ENCODE results near the gene DHX29. TPM values are rescaled to one million over a fixed set of nuclear protein-coding genes. Genes with fewer than 3 reads are reported as not detected.
A peak's percentile ranks its signal among the peaks of the same experiment; 100 is the strongest.
"Not testable (repeated sequence)": the region's sequence is repeated elsewhere in the genome, so short reads cannot be mapped to it uniquely, and the experiment has no call there.

The DHX29 gene
- total and polyA plus RNA-seq, 2 donors = 12.5 to 20.8 TPM

DNA sequence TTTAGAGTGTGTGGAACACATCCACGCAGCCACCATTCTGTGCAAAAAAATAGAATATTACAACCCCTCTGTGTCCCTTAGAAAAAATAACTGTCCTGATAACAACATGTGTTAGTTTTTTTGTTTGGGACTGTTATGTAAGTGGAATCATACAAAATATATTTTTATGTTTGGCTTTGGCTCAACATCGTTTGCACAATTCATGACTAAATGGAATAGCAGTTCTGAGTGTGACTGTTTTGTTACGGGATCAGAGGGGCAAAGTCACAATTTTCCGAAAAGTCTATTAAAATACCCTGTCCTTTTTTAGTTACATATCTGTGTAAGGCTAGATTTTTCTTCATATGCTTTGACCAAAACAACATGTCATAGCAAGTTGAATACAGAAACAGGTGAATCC, 13.1 kb upstream of the DHX29 start:
- Histone ChIP-seq H3K27ac (ENCODE audit: low read depth in 1 of 2, low read length in 1 of 2) (no peak overlapping the region), H3K27me3 (ENCODE audit: control insufficient read depth in 2 of 2, insufficient read depth in 1 of 2, low read length in 1 of 2) (no peaks in the 10 kb centered on the region), H3K9me3 (ENCODE audit: control insufficient read depth in 2 of 2, insufficient read depth in 1 of 2, low read length in 1 of 2) (no peaks in the 10 kb centered on the region), H3K4me1 (ENCODE audit: control insufficient read depth in 2 of 2, insufficient read depth in 2 of 2, low read length in 2 of 2) (no peaks in the 10 kb centered on the region), H3K36me3 (ENCODE audit: control insufficient read depth in 2 of 2, insufficient read depth in 2 of 2, low read length in 1 of 2) (peaks cover 3% of the 10 kb centered on the region in 2 donors), H3K4me3 (ENCODE audit: low read length in 2 of 2) (no peak overlapping the region)
- WGBS = 95% methylated on average over 4 of the region's 4 CpGs
- no peak for DNase-seq (ENCODE audit: low read depth in 6 of 9, low spot score in 9 of 9)

DNA sequence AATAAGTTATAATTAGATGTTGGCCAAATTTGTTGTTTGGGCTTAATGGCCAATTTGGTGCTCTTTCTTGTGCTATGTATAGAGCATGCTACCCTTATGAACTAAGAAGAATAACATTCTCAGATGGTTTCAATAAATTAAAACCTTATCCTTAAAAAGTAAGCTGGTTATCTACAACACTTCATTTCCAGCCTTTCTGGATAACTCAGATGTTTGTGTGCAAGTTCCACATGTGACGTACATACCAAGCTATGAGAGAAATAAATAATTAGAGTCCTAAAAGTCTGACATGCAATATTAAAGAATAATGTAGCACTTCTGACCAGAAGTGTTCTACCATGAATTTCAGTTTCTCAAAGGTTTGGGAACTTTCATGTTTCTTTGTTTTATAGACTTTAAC, 12.0 kb upstream of the DHX29 start:
- Histone ChIP-seq H3K4me1 (ENCODE audit: control insufficient read depth in 2 of 2, insufficient read depth in 2 of 2, low read length in 2 of 2) (peaks cover 0 to 4% of the 10 kb centered on the region in 2 donors), H3K9me3 (ENCODE audit: control insufficient read depth in 2 of 2, insufficient read depth in 1 of 2, low read length in 1 of 2) (no peaks in the 10 kb centered on the region), H3K27ac (ENCODE audit: low read depth in 1 of 2, low read length in 1 of 2) (no peak overlapping the region), H3K36me3 (ENCODE audit: control insufficient read depth in 2 of 2, insufficient read depth in 2 of 2, low read length in 1 of 2) (peaks cover 0 to 3% of the 10 kb centered on the region in 2 donors), H3K4me3 (ENCODE audit: low read length in 2 of 2) (no peak overlapping the region), H3K27me3 (ENCODE audit: control insufficient read depth in 2 of 2, insufficient read depth in 1 of 2, low read length in 1 of 2) (no peaks in the 10 kb centered on the region)
- no peak for DNase-seq (ENCODE audit: low read depth in 6 of 9, low spot score in 9 of 9)
- 100% methylated on average over 1 of the region's 1 CpG for WGBS

DNA sequence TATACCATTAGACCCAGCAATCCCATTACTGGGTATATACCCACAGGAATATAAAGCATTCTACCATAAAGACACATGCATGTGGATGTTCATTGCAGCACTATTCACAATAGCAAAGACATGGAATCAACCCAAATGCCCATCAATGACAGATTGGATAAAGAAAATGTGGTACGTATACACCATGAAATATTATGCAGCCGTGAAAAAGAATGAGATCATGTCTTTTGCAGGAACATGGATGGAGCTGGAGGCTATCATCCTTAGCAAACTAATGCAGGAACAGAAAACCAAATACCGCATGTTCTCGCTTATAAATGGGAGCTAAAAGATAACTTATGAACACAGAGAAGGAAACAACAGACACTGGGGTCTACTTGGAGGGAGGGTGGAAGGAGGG, 10.7 kb upstream of the DHX29 start:
- not testable (repeated sequence) for H3K27me3 ChIP-seq (ENCODE audit: control insufficient read depth in 2 of 2, insufficient read depth in 1 of 2, low read length in 1 of 2); H3K4me3 ChIP-seq (ENCODE audit: low read length in 2 of 2); H3K9me3 ChIP-seq (ENCODE audit: control insufficient read depth in 2 of 2, insufficient read depth in 1 of 2, low read length in 1 of 2); DNase-seq (ENCODE audit: low read depth in 6 of 9, low spot score in 9 of 9); H3K4me1 ChIP-seq (ENCODE audit: control insufficient read depth in 2 of 2, insufficient read depth in 2 of 2, low read length in 2 of 2); H3K27ac ChIP-seq (ENCODE audit: low read depth in 1 of 2, low read length in 1 of 2); H3K36me3 ChIP-seq (ENCODE audit: control insufficient read depth in 2 of 2, insufficient read depth in 2 of 2, low read length in 1 of 2)
- 99% methylated on average over 4 of the region's 4 CpGs for whole genome bisulfite sequencing

DNA sequence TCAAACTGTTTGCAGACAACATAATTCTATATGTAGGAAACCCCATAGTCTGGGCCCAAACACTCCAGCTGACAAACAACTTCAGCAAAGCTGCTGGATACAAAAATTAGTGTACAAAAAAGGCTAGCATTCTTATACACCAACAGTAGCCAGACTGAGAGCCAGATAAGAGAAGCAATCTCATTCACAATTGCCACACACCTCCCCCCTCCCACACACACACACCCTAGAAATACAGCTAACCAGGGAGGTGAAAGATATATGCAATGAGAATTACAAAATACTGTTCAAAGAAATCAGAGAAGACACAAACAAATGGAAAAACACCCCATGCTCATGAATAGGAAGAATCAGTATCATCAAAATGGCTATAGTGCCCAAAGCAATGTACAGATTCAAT, 9.3 kb upstream of the DHX29 start:
- Histone ChIP-seq H3K36me3 (ENCODE audit: control insufficient read depth in 2 of 2, insufficient read depth in 2 of 2, low read length in 1 of 2) (no peaks in the 10 kb centered on the region), H3K4me3 (ENCODE audit: low read length in 2 of 2) (no peak overlapping the region), H3K27me3 (ENCODE audit: control insufficient read depth in 2 of 2, insufficient read depth in 1 of 2, low read length in 1 of 2) (no peaks in the 10 kb centered on the region), H3K27ac (ENCODE audit: low read depth in 1 of 2, low read length in 1 of 2) (no peak overlapping the region), H3K9me3 (ENCODE audit: control insufficient read depth in 2 of 2, insufficient read depth in 1 of 2, low read length in 1 of 2) (no peaks in the 10 kb centered on the region), H3K4me1 (ENCODE audit: control insufficient read depth in 2 of 2, insufficient read depth in 2 of 2, low read length in 2 of 2) (peaks cover 0 to 8% of the 10 kb centered on the region in 2 donors)
- DNase-seq (ENCODE audit: low read depth in 6 of 9, low spot score in 9 of 9) = no peak

DNA sequence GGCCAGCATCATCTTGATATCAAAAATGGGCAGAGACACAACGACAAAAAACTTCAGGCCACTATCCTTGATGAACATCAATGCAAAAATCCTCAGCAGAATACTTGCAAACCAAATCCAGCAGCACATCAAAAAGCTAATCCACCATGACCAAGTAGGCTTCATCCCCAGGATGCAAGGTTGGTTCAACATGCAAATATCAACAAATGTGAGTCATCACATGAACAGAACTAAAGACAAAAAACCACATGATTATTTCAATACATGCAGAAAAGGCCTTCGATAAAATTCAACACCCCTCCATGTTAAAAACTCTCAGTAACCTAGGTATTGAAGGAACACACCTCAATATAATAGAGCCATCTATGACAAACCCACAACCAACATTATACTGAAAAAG, 8.8 kb upstream of the DHX29 start:
- no peak for DNase-seq (ENCODE audit: low read depth in 6 of 9, low spot score in 9 of 9)
- Histone ChIP-seq H3K27ac (ENCODE audit: low read depth in 1 of 2, low read length in 1 of 2) (no peak overlapping the region), H3K36me3 (ENCODE audit: control insufficient read depth in 2 of 2, insufficient read depth in 2 of 2, low read length in 1 of 2) (no peaks in the 10 kb centered on the region), H3K4me1 (ENCODE audit: control insufficient read depth in 2 of 2, insufficient read depth in 2 of 2, low read length in 2 of 2) (peaks cover 0 to 8% of the 10 kb centered on the region in 2 donors), H3K9me3 (ENCODE audit: control insufficient read depth in 2 of 2, insufficient read depth in 1 of 2, low read length in 1 of 2) (no peaks in the 10 kb centered on the region), H3K4me3 (ENCODE audit: low read length in 2 of 2) (no peak overlapping the region), H3K27me3 (ENCODE audit: control insufficient read depth in 2 of 2, insufficient read depth in 1 of 2, low read length in 1 of 2) (no peaks in the 10 kb centered on the region)
- over 99% methylated on average over 2 of the region's 2 CpGs for WGBS

DNA sequence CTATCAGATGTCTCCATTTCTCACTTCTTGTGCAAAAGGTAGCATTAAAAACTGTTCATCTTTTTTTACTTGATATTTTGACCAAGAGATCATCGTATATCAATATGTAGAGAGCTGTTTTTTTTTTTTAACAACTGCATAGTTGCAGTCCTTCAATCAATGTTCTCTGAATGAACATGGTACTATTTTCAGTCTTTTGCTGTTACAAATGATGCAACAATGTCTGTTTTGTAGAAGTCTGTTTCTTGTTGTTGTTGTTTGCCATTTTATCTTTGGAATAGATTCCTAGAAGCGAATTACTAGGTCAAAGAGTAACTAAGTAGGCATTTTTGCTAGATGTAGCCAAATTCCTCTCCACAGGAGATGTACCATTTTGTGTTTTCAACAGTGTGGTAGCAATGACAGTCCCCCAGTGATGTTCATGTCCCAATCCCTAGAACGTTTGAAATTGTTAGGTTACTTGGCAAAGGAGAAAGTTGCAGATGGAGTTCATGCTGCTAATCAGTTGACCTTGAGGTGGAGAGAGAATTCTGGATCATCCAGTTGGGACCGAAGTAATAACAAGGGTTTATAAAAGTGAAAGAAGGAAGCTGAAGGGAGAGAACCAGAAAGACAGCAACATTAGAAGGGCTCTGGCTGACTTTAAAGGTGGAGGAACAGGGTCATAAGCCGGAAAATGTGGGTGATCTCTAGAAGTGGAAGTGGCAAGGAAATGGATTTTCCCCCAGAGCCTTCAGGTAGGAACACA, 6.5 kb upstream of the DHX29 start:
- Histone ChIP-seq H3K27ac (ENCODE audit: low read depth in 1 of 2, low read length in 1 of 2) (no peak overlapping the region), H3K36me3 (ENCODE audit: control insufficient read depth in 2 of 2, insufficient read depth in 2 of 2, low read length in 1 of 2) (peaks cover 0 to 4% of the 10 kb centered on the region in 2 donors), H3K9me3 (ENCODE audit: control insufficient read depth in 2 of 2, insufficient read depth in 1 of 2, low read length in 1 of 2) (no peaks in the 10 kb centered on the region), H3K4me3 (ENCODE audit: low read length in 2 of 2) (no peak overlapping the region), H3K4me1 (ENCODE audit: control insufficient read depth in 2 of 2, insufficient read depth in 2 of 2, low read length in 2 of 2) (peaks cover 5 to 8% of the 10 kb centered on the region in 2 donors), H3K27me3 (ENCODE audit: control insufficient read depth in 2 of 2, insufficient read depth in 1 of 2, low read length in 1 of 2) (no peaks in the 10 kb centered on the region)
- no peak for DNase-seq (ENCODE audit: low read depth in 6 of 9, low spot score in 9 of 9)
- WGBS = 94% methylated on average over 5 of the region's 5 CpGs

DNA sequence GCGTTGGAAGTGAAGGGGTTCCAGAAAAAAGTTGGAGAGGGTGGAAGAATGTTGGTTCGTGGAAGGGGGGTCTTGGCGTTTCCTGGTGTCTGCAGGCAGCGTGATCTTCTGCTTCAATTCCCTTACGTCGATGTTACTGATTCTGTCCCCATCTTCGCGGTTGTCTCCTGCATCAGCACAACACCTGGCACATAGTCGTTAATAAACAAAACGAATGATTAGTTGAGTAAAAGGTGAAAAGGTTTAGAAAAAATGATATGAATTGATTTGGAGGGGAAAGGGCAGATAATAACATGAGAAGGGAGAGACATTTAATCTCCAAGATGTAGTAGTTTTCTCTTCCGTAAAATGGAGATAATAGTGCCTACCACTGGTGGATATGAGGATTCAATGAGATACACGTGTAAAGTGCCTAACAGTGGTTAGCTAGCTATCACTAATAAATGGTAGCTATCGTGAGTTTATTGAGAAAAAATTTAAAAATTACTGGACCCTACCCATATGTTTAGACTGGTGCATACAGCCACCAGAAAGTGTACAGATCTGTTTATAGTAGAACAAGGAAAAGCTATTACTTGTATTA, 851 bp upstream of the DHX29 start:
- no peaks in the 10 kb centered on the region for H3K9me3 ChIP-seq (ENCODE audit: control insufficient read depth in 2 of 2, insufficient read depth in 1 of 2, low read length in 1 of 2)
- under 1% methylated on average over 13 of the region's 13 CpGs for WGBS
- DNase-seq (ENCODE audit: low read depth in 6 of 9, low spot score in 9 of 9) = peak in 4 of 9 donors; percentile 9 to 65 (median 42)

DNA sequence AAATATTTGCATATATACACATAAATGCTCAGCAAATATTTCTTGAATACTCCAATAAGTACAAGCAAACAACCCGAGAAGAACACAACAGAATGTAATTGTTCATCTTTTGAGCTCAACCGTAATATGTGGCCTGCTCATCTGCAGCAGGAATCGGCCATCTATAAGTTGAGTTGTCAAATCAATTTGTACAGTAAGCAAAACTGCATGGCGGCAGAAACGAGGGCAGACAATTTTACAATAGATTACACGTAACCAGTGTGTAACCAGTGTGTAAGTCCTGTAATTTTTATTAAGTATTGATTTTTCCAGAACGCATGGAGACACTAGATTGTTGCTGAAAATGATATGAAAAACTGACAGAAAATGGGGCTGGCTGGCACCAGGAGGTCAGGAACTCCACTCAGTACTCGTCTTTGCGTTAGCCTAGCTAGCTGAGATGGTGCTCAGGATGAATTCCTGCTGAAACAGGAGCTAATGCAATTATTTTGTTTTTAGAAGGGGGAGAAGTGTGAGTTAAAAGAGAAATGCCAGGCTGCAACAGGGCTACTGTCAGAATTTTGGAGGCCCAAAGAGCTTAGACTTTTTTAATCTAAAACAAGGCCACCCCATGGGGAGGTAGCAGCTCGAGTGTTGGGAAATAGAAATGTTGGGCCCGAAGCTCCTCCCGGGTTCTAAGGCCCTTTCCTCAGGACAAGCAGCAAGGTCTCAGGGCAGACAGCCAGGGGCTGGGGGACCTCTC, 682 bp downstream of the DHX29 start:
- WGBS = 38% methylated on average over 12 of the region's 12 CpGs

More for the DNA sequence above, 851 bp upstream of the DHX29 start:
- Histone ChIP-seq H3K27ac (ENCODE audit: low read depth in 1 of 2, low read length in 1 of 2) (peak overlapping the region; percentile 94 to 96), H3K4me1 (ENCODE audit: control insufficient read depth in 2 of 2, insufficient read depth in 2 of 2, low read length in 2 of 2) (peaks cover 5 to 13% of the 10 kb centered on the region in 2 donors), H3K4me3 (ENCODE audit: low read length in 2 of 2) (peak overlapping the region; percentile 78 to 87), H3K36me3 (ENCODE audit: control insufficient read depth in 2 of 2, insufficient read depth in 2 of 2, low read length in 1 of 2) (peaks cover 0 to 4% of the 10 kb centered on the region in 2 donors), H3K27me3 (ENCODE audit: control insufficient read depth in 2 of 2, insufficient read depth in 1 of 2, low read length in 1 of 2) (no peaks in the 10 kb centered on the region)

DNA sequence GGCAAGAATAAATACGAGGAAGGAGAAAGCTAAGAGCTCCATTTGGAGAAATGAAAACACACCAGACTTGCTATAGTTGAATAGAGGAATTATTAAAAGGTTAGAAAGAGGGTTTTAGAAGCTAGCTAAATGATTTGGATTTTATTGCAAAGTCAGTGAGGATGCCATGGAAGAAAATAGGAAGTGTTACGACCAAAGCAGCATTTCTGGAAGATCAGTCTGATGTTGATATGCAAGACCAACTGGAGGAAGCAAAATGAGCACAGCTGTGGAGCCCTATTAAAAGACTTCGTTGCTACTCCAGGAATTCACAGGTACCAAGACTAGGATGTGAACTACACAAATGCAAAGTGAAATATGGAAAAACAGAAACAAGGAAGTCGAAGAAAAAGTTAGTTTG, 2.1 kb downstream of the DHX29 start:
- no peak overlapping the region for H3K4me3 ChIP-seq (ENCODE audit: low read length in 2 of 2)
- DNase-seq (ENCODE audit: low read depth in 6 of 9, low spot score in 9 of 9) = no peak
- H3K27me3 ChIP-seq (ENCODE audit: control insufficient read depth in 2 of 2, insufficient read depth in 1 of 2, low read length in 1 of 2) = no peaks in the 10 kb centered on the region
- peaks cover 5 to 7% of the 10 kb centered on the region in 2 donors for H3K36me3 ChIP-seq (ENCODE audit: control insufficient read depth in 2 of 2, insufficient read depth in 2 of 2, low read length in 1 of 2)
- 68% methylated on average over 4 of the region's 4 CpGs for WGBS
- H3K4me1 ChIP-seq (ENCODE audit: control insufficient read depth in 2 of 2, insufficient read depth in 2 of 2, low read length in 2 of 2) = peaks cover 5 to 13% of the 10 kb centered on the region in 2 donors
- no peaks in the 10 kb centered on the region for H3K9me3 ChIP-seq (ENCODE audit: control insufficient read depth in 2 of 2, insufficient read depth in 1 of 2, low read length in 1 of 2)
- H3K27ac ChIP-seq (ENCODE audit: low read depth in 1 of 2, low read length in 1 of 2) = no peak overlapping the region

More for the DNA sequence above, 682 bp downstream of the DHX29 start:
- peak in 4 of 9 donors; percentile 7 to 34 (median 22) for DNase-seq (ENCODE audit: low read depth in 6 of 9, low spot score in 9 of 9)
- peaks cover 5 to 13% of the 10 kb centered on the region in 2 donors for H3K4me1 ChIP-seq (ENCODE audit: control insufficient read depth in 2 of 2, insufficient read depth in 2 of 2, low read length in 2 of 2)
- H3K4me3 ChIP-seq (ENCODE audit: low read length in 2 of 2) = peak overlapping the region; percentile 78 to 87
- peak overlapping the region; percentile 94 to 96 for H3K27ac ChIP-seq (ENCODE audit: low read depth in 1 of 2, low read length in 1 of 2)
- H3K27me3 ChIP-seq (ENCODE audit: control insufficient read depth in 2 of 2, insufficient read depth in 1 of 2, low read length in 1 of 2) = no peaks in the 10 kb centered on the region
- H3K9me3 ChIP-seq (ENCODE audit: control insufficient read depth in 2 of 2, insufficient read depth in 1 of 2, low read length in 1 of 2) = no peaks in the 10 kb centered on the region
- H3K36me3 ChIP-seq (ENCODE audit: control insufficient read depth in 2 of 2, insufficient read depth in 2 of 2, low read length in 1 of 2) = peaks cover 0 to 7% of the 10 kb centered on the region in 2 donors
